Caki2 (cell line): ENCODE results near the gene TAPBP. TPM values are rescaled to one million over a fixed set of nuclear protein-coding genes. Genes with fewer than 3 reads are reported as not detected.

Experiments
- DNase-seq: peaks from one replicate; pipeline ENCODE4 v3.0.0-alpha.2; 2015; ENCODE audit warnings: low read depth
- in situ Hi-C: cut with HindIII; loops from 2 replicates; pipeline ENCODE4 v1.10.0; 2016; ENCODE audit warnings: low sequenced_read_pairs, low pct_unique_long_range_greater_than_20kb, mixed read lengths
- total RNA-seq: library from RNA; depleted of rRNA; stranded (reverse); fragments of >200 nt; shearing (Covaris generic); gene quantifications from 2 replicates; pipeline ENCODE4 v1.2.3, GENCODE V29; 2014; ENCODE audit warnings: low replicate concordance

The TAPBP gene
- total RNA-seq, 1 experiment from 2014 or later = 145 TPM

DNA sequence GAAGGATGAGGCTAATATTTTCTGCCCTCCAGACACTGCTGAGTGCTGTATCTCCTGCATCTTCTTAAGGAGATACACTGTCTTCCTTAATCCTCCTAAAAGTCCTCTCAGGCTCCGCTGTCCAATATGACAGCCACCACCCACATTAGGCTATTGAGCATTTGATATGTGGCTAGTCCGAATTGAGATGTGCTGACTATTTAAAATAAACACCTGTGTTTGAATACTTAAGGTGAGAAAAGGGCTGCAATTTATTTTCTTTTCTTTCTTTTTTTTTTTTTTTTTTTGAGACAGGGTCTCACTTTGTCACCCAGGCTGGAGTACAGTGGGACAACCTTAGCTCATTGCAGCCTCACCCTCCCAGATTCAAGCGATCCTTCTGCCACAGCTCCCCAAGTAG lies 12.0 kb downstream of the TAPBP start:
- no peak for DNase-seq
- in situ Hi-C loops = no loop called here

DNA sequence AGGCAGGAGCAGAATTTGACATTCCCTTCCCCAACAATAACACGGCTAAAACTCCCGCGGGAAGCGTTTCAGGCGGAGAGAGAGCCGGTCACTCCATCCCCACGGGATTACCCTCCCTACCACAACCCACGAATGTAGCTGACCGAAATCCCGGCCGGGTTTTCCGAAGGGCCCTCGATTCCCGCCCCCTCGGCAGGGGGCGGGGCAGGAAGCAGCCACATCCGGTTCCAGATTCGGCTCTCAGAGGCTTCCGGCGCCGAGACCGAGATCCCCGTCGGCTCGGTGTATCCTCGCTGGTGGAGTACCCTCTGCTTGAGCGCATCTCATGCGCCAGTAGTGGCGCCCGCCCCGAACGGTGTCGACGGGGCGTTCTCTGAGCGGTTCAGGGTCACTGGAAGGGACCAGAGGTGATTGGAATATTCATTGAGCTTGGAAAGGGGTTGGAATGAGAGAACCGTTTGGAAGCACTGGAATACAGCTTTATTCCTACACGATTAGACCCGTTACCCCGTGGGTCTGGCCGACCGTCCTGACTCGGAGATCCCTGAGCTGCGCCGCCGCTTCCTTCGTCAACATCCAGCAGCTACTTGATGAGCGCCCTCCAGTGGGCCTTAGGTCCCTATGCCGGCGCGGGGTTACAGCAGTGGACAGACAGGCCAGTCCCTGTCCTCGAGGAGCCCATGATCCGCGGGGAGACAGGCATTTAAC lies 14.5 kb downstream of the TAPBP start:
- peak; percentile 91 for DNase-seq
- in situ Hi-C loops = no loop called here

DNA sequence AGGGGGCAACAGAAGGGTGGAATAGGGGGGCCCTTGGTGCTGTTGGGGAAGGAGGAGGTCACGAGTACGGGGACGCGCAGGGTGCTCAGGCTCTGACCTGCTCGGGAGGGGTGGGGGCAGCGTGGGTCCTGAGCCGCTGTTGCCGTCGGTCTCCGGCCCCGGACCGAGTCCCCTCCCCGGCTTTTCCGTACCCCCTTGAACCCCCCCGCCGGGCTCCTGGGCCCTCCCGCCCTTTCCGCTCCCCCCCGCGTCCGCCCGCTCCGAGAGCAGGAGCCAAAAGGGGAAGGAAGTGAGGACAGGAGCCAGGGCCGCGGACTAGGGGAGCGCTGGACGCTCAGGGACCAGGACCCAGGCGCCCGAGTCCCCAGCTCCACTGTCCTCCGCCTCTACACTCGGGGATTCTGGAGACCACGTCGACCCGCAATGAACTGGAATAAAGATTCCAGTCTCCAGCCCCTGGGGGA lies 15.1 kb downstream of the TAPBP start, which contains the start of gene RGL2:
TSS of gene RGL2 (minus strand) at position 170 of the 464 bp plus-strand sequence. CDS start 332 bp downstream, outside the sequence.
- in situ Hi-C loops = no loop called here
- DNase-seq = no peak

DNA sequence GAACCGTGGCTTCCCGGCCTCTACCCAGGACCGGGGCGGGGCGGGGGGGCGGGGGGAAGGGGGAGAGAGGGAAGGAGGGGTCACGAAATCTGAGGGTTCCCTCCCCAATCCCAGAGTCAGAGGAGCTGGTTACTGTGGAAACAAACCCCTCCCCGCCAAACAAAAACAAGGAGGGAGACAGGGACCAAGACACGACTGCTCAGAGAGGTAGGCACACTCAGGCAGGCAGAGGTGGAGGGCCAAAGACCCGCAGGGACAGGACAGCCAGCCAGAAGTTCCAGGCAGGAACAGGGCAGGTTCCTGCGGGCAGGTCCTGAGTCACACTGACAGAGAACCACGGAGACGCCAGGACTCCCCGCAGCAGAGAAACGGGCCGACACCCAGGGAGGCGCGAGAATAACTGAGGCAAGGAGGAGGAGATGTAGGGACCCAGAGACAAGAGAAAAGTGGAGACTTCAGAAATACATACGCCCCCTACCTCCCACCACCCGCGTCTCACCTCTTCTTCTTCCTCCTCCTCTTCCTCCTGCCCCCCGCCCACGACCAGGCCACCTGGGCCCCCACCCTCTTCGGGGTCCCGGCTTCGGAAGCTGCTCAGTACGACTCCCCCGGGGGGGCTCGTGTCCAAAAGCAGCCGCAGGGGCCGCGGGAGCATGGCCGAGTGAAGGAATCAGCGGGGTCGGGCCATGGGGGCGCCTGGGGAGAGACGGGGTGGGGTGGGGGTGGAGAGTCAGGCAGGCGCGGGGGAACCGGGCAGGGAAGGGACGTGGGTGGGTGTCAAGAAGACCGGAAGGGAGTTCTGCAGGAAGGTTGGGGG lies 15.7 kb downstream of the TAPBP start:
- peak; percentile 82 for DNase-seq
- in situ Hi-C loops = no loop called here

DNA sequence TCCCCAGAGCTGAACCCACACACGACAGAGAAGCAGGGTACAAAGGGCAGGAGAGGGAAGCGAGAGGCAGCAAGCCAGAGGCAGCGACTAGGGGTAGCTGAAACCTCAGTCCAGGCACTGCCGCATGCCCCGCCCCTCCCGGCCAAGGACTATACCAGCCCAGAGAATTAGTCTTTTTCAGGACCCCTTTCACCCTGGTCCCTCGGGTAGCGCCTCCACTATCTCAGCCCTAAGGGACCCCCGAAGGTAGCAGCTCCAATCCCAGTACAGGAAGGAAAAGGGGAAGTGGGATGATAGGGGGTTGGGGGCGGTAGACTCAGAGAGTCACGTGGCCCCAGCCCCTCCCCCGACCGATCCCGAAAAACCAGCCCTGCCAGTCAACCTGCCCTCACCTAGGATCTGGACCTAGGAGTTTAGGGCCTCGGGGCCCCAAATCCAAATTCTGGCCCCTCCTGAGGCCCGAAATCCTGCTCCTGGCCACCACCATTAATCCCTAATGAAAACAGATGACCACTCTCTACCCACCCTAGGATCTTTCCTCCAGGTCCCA lies 16.4 kb downstream of the TAPBP start:
- no peak for DNase-seq
- in situ Hi-C loops = no loop called here

DNA sequence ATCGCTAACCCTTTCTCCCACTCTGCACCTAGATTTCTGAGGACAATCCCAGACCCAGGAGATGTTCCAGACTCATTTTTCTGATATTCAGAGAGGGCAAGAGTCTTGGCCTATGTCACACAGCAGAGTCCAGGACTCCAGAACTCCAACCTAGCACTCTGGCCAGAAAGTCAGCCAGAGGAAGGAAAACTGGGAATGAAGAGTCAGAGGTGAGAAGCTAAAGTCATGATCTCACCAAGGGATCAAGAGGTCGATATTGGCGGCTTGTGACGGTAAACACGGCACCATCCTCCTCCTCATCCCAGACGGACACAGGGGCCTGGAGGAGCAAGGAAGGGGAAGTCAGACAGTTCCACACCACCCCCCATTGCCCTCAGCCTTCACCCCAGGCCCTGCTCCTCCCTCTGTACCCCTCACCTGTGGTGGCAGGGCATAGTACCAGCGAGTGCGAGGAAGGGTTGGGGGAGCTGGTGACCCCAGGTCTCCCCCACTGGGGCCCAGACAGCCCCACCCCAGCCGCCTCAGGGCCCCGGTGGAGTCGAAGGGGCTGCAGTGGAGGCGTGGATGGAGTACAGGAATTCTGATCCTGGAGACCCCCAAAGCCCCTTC lies 17.0 kb downstream of the TAPBP start:
- in situ Hi-C loops = no loop called here
- DNase-seq = no peak

DNA sequence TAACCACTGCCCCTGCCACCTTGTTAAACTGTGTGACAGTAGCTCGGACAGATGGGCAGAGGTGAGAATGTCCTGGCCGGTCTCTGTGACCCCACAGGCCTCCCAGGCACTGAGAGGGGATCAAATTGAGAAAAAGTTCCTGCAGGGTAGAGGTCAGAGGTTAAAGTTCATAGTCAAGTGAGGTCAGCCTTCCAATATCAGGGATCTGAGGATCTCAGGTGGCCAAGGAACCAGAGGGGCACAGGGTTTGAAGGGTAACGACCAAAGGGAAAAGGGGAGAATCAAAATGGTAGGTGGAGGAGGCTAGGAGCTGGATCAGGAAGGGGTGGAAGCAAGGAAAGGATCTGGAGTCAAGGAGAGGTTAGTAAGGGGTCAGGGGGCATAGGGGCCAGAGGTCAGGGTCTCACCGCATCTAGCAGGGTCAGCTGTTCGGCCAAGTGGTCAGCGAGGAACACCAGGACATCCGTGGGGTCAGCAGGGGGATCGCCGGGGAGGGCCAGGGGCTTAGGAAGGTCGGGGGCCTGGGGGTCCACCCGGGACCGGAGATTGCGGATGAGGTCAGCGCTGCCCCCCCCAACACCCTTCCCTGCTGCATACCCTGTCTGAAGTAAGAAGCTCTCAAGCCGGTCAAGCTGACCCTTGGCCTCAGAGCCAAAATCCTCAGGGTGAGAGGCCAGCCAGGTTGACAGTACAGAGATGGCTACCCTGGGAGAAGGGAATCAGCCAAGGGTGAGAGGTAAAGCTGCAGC lies 18.1 kb downstream of the TAPBP start:
- in situ Hi-C loops = no loop called here

DNA sequence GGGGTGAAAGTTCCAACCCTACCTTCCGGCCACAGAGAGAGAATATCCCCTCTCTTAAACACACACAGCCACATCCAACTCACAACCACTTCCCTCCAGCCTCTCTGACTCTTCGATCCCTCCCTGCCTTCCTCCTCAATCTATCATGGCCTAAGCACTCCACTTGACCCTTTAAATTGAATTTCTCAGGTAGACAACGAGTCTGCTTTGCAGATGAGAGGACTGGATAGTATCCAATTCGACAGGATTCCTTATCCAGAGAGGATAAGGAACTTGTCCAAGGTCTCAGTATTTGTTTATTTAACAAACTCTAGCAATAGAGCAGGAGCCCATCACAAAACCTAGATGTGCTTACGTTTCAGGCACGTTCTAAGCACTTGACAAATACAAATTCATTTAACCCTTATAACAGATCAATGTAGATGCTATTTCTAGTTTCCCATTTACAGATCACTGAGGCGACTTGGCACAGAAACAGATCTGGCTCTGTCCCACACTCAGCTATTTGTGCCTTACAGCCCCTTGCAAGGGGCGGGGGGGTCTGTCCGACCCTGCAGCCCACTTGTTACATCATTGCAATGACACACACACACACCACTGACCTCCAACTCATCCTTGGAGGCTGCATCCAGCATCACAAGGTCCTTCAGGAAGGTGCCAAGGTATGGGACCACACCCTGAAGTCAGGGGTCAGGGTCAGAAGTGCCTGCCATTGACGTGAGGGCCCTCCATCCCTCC lies 19.6 kb downstream of the TAPBP start:
- no peak for DNase-seq
- in situ Hi-C loops = no loop called here

More for the DNA sequence above, 18.1 kb downstream of the TAPBP start:
- DNase-seq = no peak

DNA sequence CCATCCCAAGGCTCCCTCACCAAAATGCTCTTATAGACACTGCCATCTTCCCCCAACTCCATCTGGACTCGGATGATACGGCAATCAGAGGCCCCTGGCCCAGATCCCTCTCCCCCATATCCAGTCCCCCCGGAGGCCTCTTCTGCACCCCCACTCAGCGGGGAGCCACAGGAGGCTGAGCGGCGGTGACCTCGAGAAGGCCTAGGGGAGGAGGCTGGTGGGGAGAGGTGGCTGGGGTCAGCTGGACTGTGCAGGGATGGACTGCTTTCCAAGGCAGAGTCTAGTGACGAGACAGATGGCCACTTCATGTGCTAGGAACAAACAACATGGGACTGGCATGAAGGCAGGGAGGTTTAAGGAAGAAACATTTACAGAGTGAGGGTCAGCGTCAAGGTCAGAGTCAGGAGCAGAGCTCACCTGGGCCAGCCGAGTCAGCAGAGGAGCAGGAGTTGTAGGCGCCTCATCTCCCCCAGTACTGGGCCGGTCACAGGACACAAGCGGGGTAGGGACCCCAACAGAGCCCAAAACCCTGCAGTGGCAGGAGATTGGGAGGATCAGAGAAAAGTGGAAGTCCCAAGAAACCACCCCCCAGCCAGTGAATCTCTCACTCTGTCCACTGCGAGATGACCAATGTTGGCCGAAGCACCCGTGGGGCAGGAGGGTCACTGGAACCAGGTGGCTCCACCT lies 20.7 kb downstream of the TAPBP start:
- in situ Hi-C loops = no loop called here
- no peak for DNase-seq

DNA sequence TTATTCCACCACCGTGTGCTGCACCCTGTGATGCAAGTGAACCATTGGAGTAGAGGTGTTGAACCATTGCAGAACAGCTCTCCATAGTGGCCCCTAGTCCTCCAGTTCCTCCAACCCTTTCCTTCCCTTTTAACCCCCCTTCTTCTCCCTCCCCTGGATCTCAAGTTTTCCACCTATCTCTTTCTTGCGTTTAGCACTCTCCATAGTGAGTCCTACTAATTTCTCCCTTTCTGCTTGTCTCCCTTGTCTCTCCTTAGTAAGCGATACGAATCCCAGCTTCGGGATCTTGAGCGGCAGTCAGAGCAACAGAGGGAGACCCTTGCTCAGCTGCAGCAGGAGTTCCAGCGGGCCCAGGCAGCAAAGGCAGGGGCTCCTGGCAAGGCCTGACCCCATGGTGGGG lies 23.4 kb downstream of the TAPBP start:
- DNase-seq = no peak
- in situ Hi-C loops = no loop called here

DNA sequence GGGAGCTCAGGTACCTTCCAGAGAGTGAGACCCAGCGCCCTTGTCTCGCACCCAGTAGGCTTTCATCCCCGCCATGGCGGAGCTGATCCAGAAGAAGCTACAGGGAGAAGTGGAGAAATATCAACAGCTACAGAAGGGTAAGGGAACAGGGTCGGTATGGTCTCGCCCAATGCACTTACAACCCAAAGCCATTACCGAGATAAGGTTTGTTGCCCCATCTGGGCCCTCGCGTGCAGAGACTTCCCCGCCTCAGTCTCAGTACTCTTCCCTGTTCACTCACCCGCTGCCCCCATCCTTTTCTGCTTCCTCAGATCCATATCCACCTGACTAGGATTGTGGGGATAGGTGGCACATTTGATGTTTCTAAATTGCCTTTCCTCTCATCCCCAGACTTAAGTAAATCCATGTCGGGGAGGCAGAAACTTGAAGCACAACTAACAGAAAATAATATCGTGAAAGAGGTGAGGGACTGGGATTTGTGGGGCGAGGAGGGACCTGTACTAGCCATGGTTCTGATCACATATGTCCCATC lies 24.0 kb downstream of the TAPBP start:
- DNase-seq = no peak
- in situ Hi-C loops = no loop called here

DNA sequence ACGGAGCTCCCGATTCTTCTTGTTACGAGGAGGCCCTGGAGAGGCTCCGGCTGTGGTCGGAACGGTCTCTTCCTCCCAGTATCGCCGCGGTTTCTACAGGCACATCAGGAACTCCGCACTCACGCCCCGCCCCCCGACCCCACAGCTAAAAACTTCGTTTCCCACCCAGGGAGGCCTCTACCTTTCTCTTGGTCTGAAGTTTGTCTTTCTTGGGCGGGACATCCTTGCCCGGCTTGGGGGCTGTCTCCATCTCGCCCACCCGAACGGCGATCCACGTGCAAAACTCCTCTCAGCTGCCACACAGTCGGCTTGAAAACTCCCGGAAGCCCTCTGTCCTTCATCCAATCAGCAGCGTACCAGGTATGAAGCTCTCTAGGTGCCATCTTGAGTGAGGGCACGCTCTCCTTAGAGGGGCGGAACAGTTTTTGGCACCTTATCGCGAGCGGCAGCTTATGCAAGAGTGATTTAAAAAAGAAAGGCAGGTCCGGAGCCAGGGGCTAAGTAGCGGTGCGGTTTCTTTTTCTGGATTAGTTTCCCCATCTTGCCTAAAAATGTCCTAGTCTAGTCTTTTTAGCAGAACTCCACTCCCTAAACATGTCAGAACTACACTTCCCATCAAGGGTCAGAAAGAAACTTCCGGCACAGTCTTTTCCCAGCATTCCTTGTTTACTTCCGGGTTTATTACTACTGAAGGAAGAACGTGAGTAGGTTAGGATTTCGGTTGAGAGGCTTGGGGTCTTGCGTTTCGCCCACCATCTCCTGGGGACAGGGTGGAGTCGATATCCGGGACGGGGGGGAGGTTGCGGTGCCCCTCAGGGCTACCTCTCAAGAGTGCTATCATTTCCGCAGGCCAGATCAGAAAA lies 24.7 kb downstream of the TAPBP start, which contains the start of the genes PFDN6 and WDR46:
TSS of gene PFDN6 (plus strand) at position 681 of the 863 bp plus-strand sequence. CDS start 256 bp downstream, outside the sequence.
TSS of gene WDR46 (minus strand) at position 319 of the 863 bp plus-strand sequence. CDS start at position 250, 69 bp downstream.
- peak; percentile 94 for DNase-seq
- in situ Hi-C loops = no loop called here

DNA sequence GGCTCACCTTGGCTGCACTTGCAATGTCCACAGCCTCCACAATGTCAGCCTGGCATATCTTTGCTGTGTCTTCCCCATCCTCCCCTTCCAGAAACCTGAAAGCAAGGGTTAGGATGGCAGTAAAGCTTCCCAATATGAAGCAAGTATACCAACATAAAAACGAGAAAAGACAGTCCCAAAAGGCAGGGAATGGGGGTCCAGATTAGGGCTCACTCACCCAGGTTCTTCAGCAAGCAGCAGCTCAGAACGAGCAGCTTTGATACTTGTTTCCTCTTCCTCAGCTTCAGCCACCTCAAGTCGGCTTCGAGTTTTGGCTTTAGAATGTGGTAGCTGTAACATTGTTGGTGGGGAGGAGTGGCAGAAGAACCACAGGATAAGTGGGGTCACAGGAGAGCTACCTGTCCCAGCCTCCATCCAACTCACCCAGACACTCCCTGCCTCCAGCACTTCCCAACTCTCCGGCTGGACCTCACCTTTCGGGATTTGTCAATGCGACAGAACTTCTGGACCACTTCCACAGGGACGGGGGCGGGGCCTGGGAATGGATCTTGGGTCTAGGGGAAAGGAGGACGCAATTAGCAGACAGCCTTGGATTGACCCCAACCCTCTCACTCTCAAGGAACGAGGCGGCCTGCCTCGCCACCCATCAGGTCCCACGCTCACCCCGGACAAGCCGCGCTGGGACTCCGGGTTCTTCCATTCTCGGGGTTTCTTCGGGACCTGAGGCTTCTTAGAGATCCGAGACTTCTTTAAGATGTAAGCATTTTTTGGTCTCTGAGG lies 25.5 kb downstream of the TAPBP start:
- in situ Hi-C loops = no loop called here
- no peak for DNase-seq

DNA sequence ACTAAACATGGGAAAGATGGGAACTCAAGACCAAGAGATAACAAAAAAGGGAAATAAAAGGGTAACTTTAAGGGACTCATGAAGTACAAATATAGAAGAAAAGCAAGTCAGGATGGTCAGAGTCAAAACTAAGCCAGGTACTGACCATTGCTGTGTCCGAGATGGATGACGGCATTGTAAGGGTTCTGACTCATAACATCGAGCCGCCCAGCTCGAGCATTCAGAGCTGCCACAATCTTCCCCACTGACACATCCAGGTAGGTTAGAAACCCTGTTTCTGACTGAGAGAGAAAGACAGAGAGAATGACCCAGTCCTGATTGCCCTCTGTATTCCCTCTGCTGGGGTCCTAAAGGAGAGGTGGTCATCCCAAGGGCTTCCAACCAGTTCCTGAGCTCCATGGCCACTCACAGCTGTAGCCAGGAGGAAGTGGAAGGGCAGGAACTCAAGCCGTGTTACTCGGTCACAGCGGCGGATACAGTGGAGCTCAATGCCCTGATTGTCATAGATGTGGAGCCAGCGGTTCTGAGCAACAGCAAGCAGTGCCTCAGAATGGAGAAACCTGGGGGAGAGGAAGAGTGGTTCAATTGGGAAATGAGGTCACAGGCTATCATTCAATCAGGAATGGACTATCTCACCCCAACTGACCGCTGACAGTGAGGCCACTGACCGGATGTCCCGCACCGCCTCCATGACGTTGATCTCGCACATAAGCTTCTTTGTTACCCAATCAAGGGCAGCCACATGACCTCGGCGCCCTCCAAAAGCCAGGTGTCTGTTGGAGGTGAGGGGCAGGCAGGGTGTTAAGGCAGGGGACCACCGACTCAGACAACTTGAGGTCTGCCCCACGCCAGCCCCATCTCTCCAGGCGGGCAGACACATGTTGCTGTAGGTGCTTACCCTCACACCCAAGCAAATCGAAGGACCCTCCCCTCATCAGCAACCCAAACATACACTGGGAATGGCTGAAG lies 26.6 kb downstream of the TAPBP start:
- in situ Hi-C loops = no loop called here

More for the DNA sequence above, 26.6 kb downstream of the TAPBP start:
- DNase-seq = no peak
